ENCODE measurements around the gene TEX29.

DNA sequence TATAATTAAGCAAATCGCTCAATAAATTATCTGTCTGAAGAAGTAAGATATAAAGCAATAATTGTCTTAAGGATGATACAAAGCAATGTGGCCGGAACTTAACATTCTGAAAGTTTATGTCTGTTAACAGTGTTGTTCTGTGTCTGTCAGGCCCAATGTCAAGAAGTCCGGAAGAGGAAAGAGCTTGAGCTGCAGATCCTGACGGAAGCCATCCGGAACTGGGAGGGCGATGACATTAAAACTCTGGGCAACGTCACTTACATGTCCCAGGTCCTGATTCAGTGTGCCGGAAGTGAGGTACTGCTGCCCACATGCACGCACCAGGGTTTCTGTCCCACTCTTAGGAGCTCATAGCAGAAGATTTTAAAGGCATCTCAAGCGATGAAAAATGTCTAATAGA is 45.1 kb upstream of the TEX29 start:
- TF ChIP-seq, protein P1, sequence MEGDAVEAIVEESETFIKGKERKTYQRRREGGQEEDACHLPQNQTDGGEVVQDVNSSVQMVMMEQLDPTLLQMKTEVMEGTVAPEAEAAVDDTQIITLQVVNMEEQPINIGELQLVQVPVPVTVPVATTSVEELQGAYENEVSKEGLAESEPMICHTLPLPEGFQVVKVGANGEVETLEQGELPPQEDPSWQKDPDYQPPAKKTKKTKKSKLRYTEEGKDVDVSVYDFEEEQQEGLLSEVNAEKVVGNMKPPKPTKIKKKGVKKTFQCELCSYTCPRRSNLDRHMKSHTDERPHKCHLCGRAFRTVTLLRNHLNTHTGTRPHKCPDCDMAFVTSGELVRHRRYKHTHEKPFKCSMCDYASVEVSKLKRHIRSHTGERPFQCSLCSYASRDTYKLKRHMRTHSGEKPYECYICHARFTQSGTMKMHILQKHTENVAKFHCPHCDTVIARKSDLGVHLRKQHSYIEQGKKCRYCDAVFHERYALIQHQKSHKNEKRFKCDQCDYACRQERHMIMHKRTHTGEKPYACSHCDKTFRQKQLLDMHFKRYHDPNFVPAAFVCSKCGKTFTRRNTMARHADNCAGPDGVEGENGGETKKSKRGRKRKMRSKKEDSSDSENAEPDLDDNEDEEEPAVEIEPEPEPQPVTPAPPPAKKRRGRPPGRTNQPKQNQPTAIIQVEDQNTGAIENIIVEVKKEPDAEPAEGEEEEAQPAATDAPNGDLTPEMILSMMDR (IDR thresholded peaks at IDR 0.05), result no peak
- no peak for TF ChIP-seq ZFX (IDR thresholded peaks at IDR 0.05; ENCODE audit: borderline replicate concordance)
